ENCODE results near the gene CAT.

CAT gene

GRCh38 chr11:34438529-34439507 is at the start of gene CAT:
Gene CAT, plus strand, starts transcription at chr11:34438934. Its CDS starts 80 bp downstream, at chr11:34439014.
- no peaks in the 10 kb centered on the region for H3K4me1 ChIP-seq (ENCODE audit: control insufficient read depth, insufficient read depth, low read length)
- H3K27me3 ChIP-seq (ENCODE audit: control insufficient read depth, insufficient read depth, low read length), result no peaks in the 10 kb centered on the region
- no peaks in the 10 kb centered on the region; the same call in none of the 2 replicates for H3K9me3 ChIP-seq (ENCODE audit: control insufficient read depth, insufficient read depth, low read length)
- H3K9ac ChIP-seq (ENCODE audit: low read depth, low read length), result peak within 1 kb of the TSS; percentile 51; the same call in 1 of the 2 replicates
- H3K27ac ChIP-seq (ENCODE audit: low read depth, low read length), result no peak within 1 kb of the TSS
- peak within 1 kb of the TSS; percentile 84 for H3K4me3 ChIP-seq (ENCODE audit: low read depth, low read length)
- H3K36me3 ChIP-seq (ENCODE audit: control insufficient read depth, insufficient read depth, low read length), result no peaks in the 10 kb centered on the region

- no peak overlapping the region for H3K4me3 ChIP-seq (ENCODE audit: low read depth, low read length)
- H3K27ac ChIP-seq (ENCODE audit: low read depth, low read length), result no peak overlapping the region
- H3K9ac ChIP-seq (ENCODE audit: low read depth, low read length), result no peak overlapping the region
- no peaks in the 10 kb centered on the region for H3K27me3 ChIP-seq (ENCODE audit: control insufficient read depth, insufficient read depth, low read length)
- no peaks in the 10 kb centered on the region for H3K9me3 ChIP-seq (ENCODE audit: control insufficient read depth, insufficient read depth, low read length)
- H3K36me3 ChIP-seq (ENCODE audit: control insufficient read depth, insufficient read depth, low read length), result no peaks in the 10 kb centered on the region
- H3K4me1 ChIP-seq (ENCODE audit: control insufficient read depth, insufficient read depth, low read length), result no peaks in the 10 kb centered on the region
Measured at GRCh38 chr11:34394771-34395300, 43.9 kb upstream of the CAT start.

- no peak overlapping the region for H3K27ac ChIP-seq (ENCODE audit: low read depth, low read length)
- H3K4me3 ChIP-seq (ENCODE audit: low read depth, low read length), result no peak overlapping the region
- H3K9ac ChIP-seq (ENCODE audit: low read depth, low read length), result no peak overlapping the region
- H3K27me3 ChIP-seq (ENCODE audit: control insufficient read depth, insufficient read depth, low read length), result no peaks in the 10 kb centered on the region
- no peaks in the 10 kb centered on the region for H3K4me1 ChIP-seq (ENCODE audit: control insufficient read depth, insufficient read depth, low read length)
- H3K9me3 ChIP-seq (ENCODE audit: control insufficient read depth, insufficient read depth, low read length), result no peaks in the 10 kb centered on the region; the same call in 1 of the 2 replicates
- no peaks in the 10 kb centered on the region for H3K36me3 ChIP-seq (ENCODE audit: control insufficient read depth, insufficient read depth, low read length)
Measured at GRCh38 chr11:34395916-34396550, 42.7 kb upstream of the CAT start.

GRCh38 chr11:34397120-34397519 is 41.6 kb upstream of the CAT start:
- Histone ChIP-seq H3K36me3 (ENCODE audit: control insufficient read depth, insufficient read depth, low read length) (no peaks in the 10 kb centered on the region), H3K9me3 (ENCODE audit: control insufficient read depth, insufficient read depth, low read length) (no peaks in the 10 kb centered on the region; the same call in 1 of the 2 replicates), H3K4me1 (ENCODE audit: control insufficient read depth, insufficient read depth, low read length) (no peaks in the 10 kb centered on the region), H3K27ac (ENCODE audit: low read depth, low read length) (no peak overlapping the region), H3K27me3 (ENCODE audit: control insufficient read depth, insufficient read depth, low read length) (no peaks in the 10 kb centered on the region), H3K4me3 (ENCODE audit: low read depth, low read length) (no peak overlapping the region), H3K9ac (ENCODE audit: low read depth, low read length) (no peak overlapping the region)

GRCh38 chr11:34397811-34398210 is 40.9 kb upstream of the CAT start:
- H3K27ac ChIP-seq (ENCODE audit: low read depth, low read length), result no peak overlapping the region
- H3K36me3 ChIP-seq (ENCODE audit: control insufficient read depth, insufficient read depth, low read length), result no peaks in the 10 kb centered on the region
- no peaks in the 10 kb centered on the region; the same call in 1 of the 2 replicates for H3K9me3 ChIP-seq (ENCODE audit: control insufficient read depth, insufficient read depth, low read length)

GRCh38 chr11:34403431-34403830 is 35.3 kb upstream of the CAT start:
- Histone ChIP-seq H3K27ac (ENCODE audit: low read depth, low read length) (no peak overlapping the region), H3K27me3 (ENCODE audit: control insufficient read depth, insufficient read depth, low read length) (no peaks in the 10 kb centered on the region), H3K9ac (ENCODE audit: low read depth, low read length) (no peak overlapping the region), H3K36me3 (ENCODE audit: control insufficient read depth, insufficient read depth, low read length) (no peaks in the 10 kb centered on the region), H3K4me3 (ENCODE audit: low read depth, low read length) (no peak overlapping the region), H3K9me3 (ENCODE audit: control insufficient read depth, insufficient read depth, low read length) (no peaks in the 10 kb centered on the region; the same call in 1 of the 2 replicates), H3K4me1 (ENCODE audit: control insufficient read depth, insufficient read depth, low read length) (no peaks in the 10 kb centered on the region)

More at GRCh38 chr11:34397811-34398210, 40.9 kb upstream of the CAT start:
- Histone ChIP-seq H3K4me1 (ENCODE audit: control insufficient read depth, insufficient read depth, low read length) (no peaks in the 10 kb centered on the region), H3K9ac (ENCODE audit: low read depth, low read length) (no peak overlapping the region), H3K27me3 (ENCODE audit: control insufficient read depth, insufficient read depth, low read length) (no peaks in the 10 kb centered on the region), H3K4me3 (ENCODE audit: low read depth, low read length) (no peak overlapping the region)

- H3K4me3 ChIP-seq (ENCODE audit: low read depth, low read length), result no peak overlapping the region
- H3K27ac ChIP-seq (ENCODE audit: low read depth, low read length), result no peak overlapping the region
- H3K9ac ChIP-seq (ENCODE audit: low read depth, low read length), result no peak overlapping the region
- H3K9me3 ChIP-seq (ENCODE audit: control insufficient read depth, insufficient read depth, low read length), result no peaks in the 10 kb centered on the region; the same call in 1 of the 2 replicates
- no peaks in the 10 kb centered on the region for H3K4me1 ChIP-seq (ENCODE audit: control insufficient read depth, insufficient read depth, low read length)
- no peaks in the 10 kb centered on the region for H3K27me3 ChIP-seq (ENCODE audit: control insufficient read depth, insufficient read depth, low read length)
- no peaks in the 10 kb centered on the region for H3K36me3 ChIP-seq (ENCODE audit: control insufficient read depth, insufficient read depth, low read length)
Measured at GRCh38 chr11:34404280-34404679, 34.5 kb upstream of the CAT start.

GRCh38 chr11:34405079-34405858 is 33.5 kb upstream of the CAT start:
- Histone ChIP-seq H3K27me3 (ENCODE audit: control insufficient read depth, insufficient read depth, low read length) (no peaks in the 10 kb centered on the region), H3K4me3 (ENCODE audit: low read depth, low read length) (no peak overlapping the region), H3K4me1 (ENCODE audit: control insufficient read depth, insufficient read depth, low read length) (no peaks in the 10 kb centered on the region), H3K9ac (ENCODE audit: low read depth, low read length) (no peak overlapping the region), H3K27ac (ENCODE audit: low read depth, low read length) (no peak overlapping the region), H3K9me3 (ENCODE audit: control insufficient read depth, insufficient read depth, low read length) (no peaks in the 10 kb centered on the region; the same call in 1 of the 2 replicates), H3K36me3 (ENCODE audit: control insufficient read depth, insufficient read depth, low read length) (no peaks in the 10 kb centered on the region)

- no peak overlapping the region for H3K27ac ChIP-seq (ENCODE audit: low read depth, low read length)
Measured at GRCh38 chr11:34406413-34406812, 32.3 kb upstream of the CAT start.

GRCh38 chr11:34407121-34407813 is 31.5 kb upstream of the CAT start:
- H3K4me1 ChIP-seq (ENCODE audit: control insufficient read depth, insufficient read depth, low read length), result no peaks in the 10 kb centered on the region
- no peak overlapping the region for H3K4me3 ChIP-seq (ENCODE audit: low read depth, low read length)
- no peak overlapping the region for H3K27ac ChIP-seq (ENCODE audit: low read depth, low read length)
- H3K9ac ChIP-seq (ENCODE audit: low read depth, low read length), result no peak overlapping the region
- H3K27me3 ChIP-seq (ENCODE audit: control insufficient read depth, insufficient read depth, low read length), result no peaks in the 10 kb centered on the region
- H3K36me3 ChIP-seq (ENCODE audit: control insufficient read depth, insufficient read depth, low read length), result no peaks in the 10 kb centered on the region
- H3K9me3 ChIP-seq (ENCODE audit: control insufficient read depth, insufficient read depth, low read length), result no peaks in the 10 kb centered on the region

More at GRCh38 chr11:34406413-34406812, 32.3 kb upstream of the CAT start:
- Histone ChIP-seq H3K9me3 (ENCODE audit: control insufficient read depth, insufficient read depth, low read length) (no peaks in the 10 kb centered on the region), H3K4me1 (ENCODE audit: control insufficient read depth, insufficient read depth, low read length) (no peaks in the 10 kb centered on the region), H3K27me3 (ENCODE audit: control insufficient read depth, insufficient read depth, low read length) (no peaks in the 10 kb centered on the region), H3K36me3 (ENCODE audit: control insufficient read depth, insufficient read depth, low read length) (no peaks in the 10 kb centered on the region), H3K4me3 (ENCODE audit: low read depth, low read length) (no peak overlapping the region), H3K9ac (ENCODE audit: low read depth, low read length) (no peak overlapping the region)
